ENCODE data around the gene BGN. TPM values are rescaled to one million over a fixed set of nuclear protein-coding genes. Genes with fewer than 3 reads are reported as not detected.

Gene BGN
- total RNA-seq, 1 experiment from 2014 or later, result 0.08 TPM

GRCh38 chrX:153512501-153512893, 17.7 kb downstream of the BGN start:
- no peaks in the 10 kb centered on the region for H3K4me1 ChIP-seq (replicated peaks)
- no peaks in the 10 kb centered on the region for H3K27me3 ChIP-seq (replicated peaks)
- H3K27ac ChIP-seq, result no peak overlapping the region
- H3K9me3 ChIP-seq (replicated peaks), result no peaks in the 10 kb centered on the region
- no peak for DNase-seq (ENCODE audit: low read depth in 1 of 2, low spot score in 2 of 2)
- H3K4me3 ChIP-seq, result no peak overlapping the region
- H3K36me3 ChIP-seq, result no peaks in the 10 kb centered on the region

GRCh38 chrX:153513265-153513664, 18.5 kb downstream of the BGN start:
- no peak for DNase-seq (ENCODE audit: low read depth in 1 of 2, low spot score in 2 of 2)
- Histone ChIP-seq H3K9me3 (replicated peaks) (no peaks in the 10 kb centered on the region), H3K36me3 (no peaks in the 10 kb centered on the region), H3K4me3 (no peak overlapping the region), H3K4me1 (replicated peaks) (no peaks in the 10 kb centered on the region), H3K27me3 (replicated peaks) (no peaks in the 10 kb centered on the region; the same call in 1 of the 2 replicates), H3K27ac (no peak overlapping the region)

- H3K27me3 ChIP-seq (replicated peaks), result no peaks in the 10 kb centered on the region; the same call in 1 of the 2 replicates
- H3K27ac ChIP-seq, result no peak overlapping the region
- H3K4me3 ChIP-seq, result no peak overlapping the region
- H3K36me3 ChIP-seq, result no peaks in the 10 kb centered on the region
- no peaks in the 10 kb centered on the region for H3K4me1 ChIP-seq (replicated peaks)
- H3K9me3 ChIP-seq (replicated peaks), result no peaks in the 10 kb centered on the region
- DNase-seq (ENCODE audit: low read depth in 1 of 2, low spot score in 2 of 2), result no peak
Measured at GRCh38 chrX:153514259-153514658, 19.5 kb downstream of the BGN start.

- Histone ChIP-seq H3K9me3 (replicated peaks) (no peaks in the 10 kb centered on the region), H3K27ac (no peak overlapping the region), H3K27me3 (replicated peaks) (no peaks in the 10 kb centered on the region; the same call in 1 of the 2 replicates), H3K4me3 (no peak overlapping the region), H3K4me1 (replicated peaks) (no peaks in the 10 kb centered on the region), H3K36me3 (no peaks in the 10 kb centered on the region)
- DNase-seq (ENCODE audit: low read depth in 1 of 2, low spot score in 2 of 2), result no peak
Measured at GRCh38 chrX:153515435-153515834, 20.7 kb downstream of the BGN start.

GRCh38 chrX:153516073-153516472, 21.3 kb downstream of the BGN start:
- H3K9me3 ChIP-seq (replicated peaks), result no peaks in the 10 kb centered on the region
- H3K27me3 ChIP-seq (replicated peaks), result peaks cover 1% of the 10 kb centered on the region; the same call in 1 of the 2 replicates
- H3K27ac ChIP-seq, result no peak overlapping the region
- no peak for DNase-seq (ENCODE audit: low read depth in 1 of 2, low spot score in 2 of 2)
- no peak overlapping the region for H3K4me3 ChIP-seq
- no peaks in the 10 kb centered on the region for H3K4me1 ChIP-seq (replicated peaks)
- H3K36me3 ChIP-seq, result no peaks in the 10 kb centered on the region

- H3K4me3 ChIP-seq, result no peak within 1 kb of the TSS
- H3K4me1 ChIP-seq (replicated peaks), result no peaks in the 10 kb centered on the region
- H3K27ac ChIP-seq, result no peak within 1 kb of the TSS
- H3K27me3 ChIP-seq (replicated peaks), result peaks cover 3% of the 10 kb centered on the region; the same call in 1 of the 2 replicates
- no peaks in the 10 kb centered on the region for H3K36me3 ChIP-seq
- DNase-seq (ENCODE audit: low read depth in 1 of 2, low spot score in 2 of 2), result no peak
- no peaks in the 10 kb centered on the region for H3K9me3 ChIP-seq (replicated peaks)
Measured at GRCh38 chrX:153517423-153517822, 22.6 kb downstream of the BGN start, which contains the start of gene ATP2B3. Gene ATP2B3 (plus strand): TSS chrX:153517642. CDS start chrX:153536248, 18,606 bp downstream.

GRCh38 chrX:153517946-153518834, 23.4 kb downstream of the BGN start:
- H3K4me3 ChIP-seq, result no peak overlapping the region
- H3K36me3 ChIP-seq, result no peaks in the 10 kb centered on the region
- H3K27ac ChIP-seq, result no peak overlapping the region
- H3K27me3 ChIP-seq (replicated peaks), result peaks cover 3% of the 10 kb centered on the region; the same call in 1 of the 2 replicates
- H3K9me3 ChIP-seq (replicated peaks), result no peaks in the 10 kb centered on the region
- DNase-seq (ENCODE audit: low read depth in 1 of 2, low spot score in 2 of 2), result no peak
- H3K4me1 ChIP-seq (replicated peaks), result no peaks in the 10 kb centered on the region

- no peak overlapping the region for H3K27ac ChIP-seq
- H3K36me3 ChIP-seq, result no peaks in the 10 kb centered on the region
- no peak overlapping the region for H3K4me3 ChIP-seq
- DNase-seq (ENCODE audit: low read depth in 1 of 2, low spot score in 2 of 2), result no peak
- H3K27me3 ChIP-seq (replicated peaks), result peaks cover 3% of the 10 kb centered on the region; the same call in 1 of the 2 replicates
- no peaks in the 10 kb centered on the region for H3K4me1 ChIP-seq (replicated peaks)
- no peaks in the 10 kb centered on the region for H3K9me3 ChIP-seq (replicated peaks)
Measured at GRCh38 chrX:153519569-153520286, 24.9 kb downstream of the BGN start.

- H3K9me3 ChIP-seq (replicated peaks), result no peaks in the 10 kb centered on the region
- no peaks in the 10 kb centered on the region for H3K36me3 ChIP-seq
- H3K27ac ChIP-seq, result no peak overlapping the region
- no peaks in the 10 kb centered on the region for H3K4me1 ChIP-seq (replicated peaks)
- no peak for DNase-seq (ENCODE audit: low read depth in 1 of 2, low spot score in 2 of 2)
- peaks cover 3% of the 10 kb centered on the region; the same call in 1 of the 2 replicates for H3K27me3 ChIP-seq (replicated peaks)
- no peak overlapping the region for H3K4me3 ChIP-seq
Measured at GRCh38 chrX:153520287-153520917, 25.6 kb downstream of the BGN start.

- H3K36me3 ChIP-seq, result no peaks in the 10 kb centered on the region
- no peaks in the 10 kb centered on the region for H3K4me1 ChIP-seq (replicated peaks)
- no peaks in the 10 kb centered on the region for H3K9me3 ChIP-seq (replicated peaks)
- H3K4me3 ChIP-seq, result no peak overlapping the region
- no peak for DNase-seq (ENCODE audit: low read depth in 1 of 2, low spot score in 2 of 2)
- peaks cover 3% of the 10 kb centered on the region; the same call in 1 of the 2 replicates for H3K27me3 ChIP-seq (replicated peaks)
- H3K27ac ChIP-seq, result no peak overlapping the region
Measured at GRCh38 chrX:153521034-153521433, 26.3 kb downstream of the BGN start.

- Histone ChIP-seq H3K4me3 (no peak overlapping the region), H3K36me3 (no peaks in the 10 kb centered on the region)
Measured at GRCh38 chrX:153522259-153522658, 27.5 kb downstream of the BGN start.

GRCh38 chrX:153523269-153523668, 28.5 kb downstream of the BGN start:
- H3K4me3 ChIP-seq, result no peak overlapping the region
- H3K27ac ChIP-seq, result no peak overlapping the region
- H3K4me1 ChIP-seq (replicated peaks), result no peaks in the 10 kb centered on the region
- H3K9me3 ChIP-seq (replicated peaks), result no peaks in the 10 kb centered on the region
- no peaks in the 10 kb centered on the region for H3K36me3 ChIP-seq
- DNase-seq (ENCODE audit: low read depth in 1 of 2, low spot score in 2 of 2), result no peak
- H3K27me3 ChIP-seq (replicated peaks), result peaks cover 3% of the 10 kb centered on the region; the same call in 1 of the 2 replicates

More at GRCh38 chrX:153522259-153522658, 27.5 kb downstream of the BGN start:
- Histone ChIP-seq H3K27ac (no peak overlapping the region), H3K27me3 (replicated peaks) (peaks cover 3% of the 10 kb centered on the region; the same call in 1 of the 2 replicates), H3K4me1 (replicated peaks) (no peaks in the 10 kb centered on the region), H3K9me3 (replicated peaks) (no peaks in the 10 kb centered on the region)
- no peak for DNase-seq (ENCODE audit: low read depth in 1 of 2, low spot score in 2 of 2)

- Histone ChIP-seq H3K9me3 (replicated peaks) (no peaks in the 10 kb centered on the region), H3K27me3 (replicated peaks) (0 out of 2 replicates have a peak, but pooled peaks cover 3% of the 10 kb centered on the region), H3K4me1 (replicated peaks) (no peaks in the 10 kb centered on the region), H3K36me3 (no peaks in the 10 kb centered on the region), H3K4me3 (no peak overlapping the region), H3K27ac (no peak overlapping the region)
- DNase-seq (ENCODE audit: low read depth in 1 of 2, low spot score in 2 of 2), result no peak
Measured at GRCh38 chrX:153524234-153524633, 29.5 kb downstream of the BGN start.

Data from SJSA1 (cell line).